SU-DHL-6 (cell line): ENCODE data around the gene MLXIPL.
"Not testable (repeated sequence)": the region's sequence is repeated elsewhere in the genome, so short reads cannot be mapped to it uniquely, and the experiment has no call there.

Experiments used
- H2AFZ ChIP-seq: fragments of 200-600 bp; sonication (generic); 2 replicates; pipeline ENCODE4 v1.6.1; 2014; ENCODE audit warnings: low read depth, mild to moderate bottlenecking, moderate library complexity, mixed read lengths, antibody characterized with exemption, low read length; ENCODE audit not compliant: severe bottlenecking
- H3F3A ChIP-seq: fragments of 200-600 bp; shearing (Covaris generic); 2 replicates; pipeline ENCODE4 v1.6.0; 2016; ENCODE audit warnings: antibody characterized with exemption, mild to moderate bottlenecking; ENCODE audit not compliant: insufficient read depth
- H3K27ac ChIP-seq: fragments of 200-600 bp; sonication (generic); 2 replicates; pipeline ENCODE4 v1.5.1; 2016; ENCODE audit warnings: low read depth, mild to moderate bottlenecking, low read length, moderate library complexity, mixed read lengths
- H3K27me3 ChIP-seq: fragments of 200-600 bp; sonication (generic), shearing (Covaris generic); 2 replicates; pipeline ENCODE4 v1.6.0; 2014; ENCODE audit warnings: mild to moderate bottlenecking, low read length
- H3K36me3 ChIP-seq: fragments of 200-600 bp; sonication (generic); 2 replicates; pipeline ENCODE4 v1.6.1; 2014; ENCODE audit warnings: mild to moderate bottlenecking, low read length, mixed read lengths
- H3K4me2 ChIP-seq: fragments of 300-600, 200-600 bp; shearing (Covaris generic), sonication (generic); 2 replicates; pipeline ENCODE4 v1.6.0; 2014; ENCODE audit warnings: low read length, low read depth, mild to moderate bottlenecking; ENCODE audit not compliant: poor library complexity, severe bottlenecking
- H3K4me3 ChIP-seq: fragments of 200-600 bp; sonication (generic); 2 replicates; pipeline ENCODE4 v1.5.1; 2014; ENCODE audit warnings: antibody characterized with exemption, low read length, mild to moderate bottlenecking, mixed read lengths; ENCODE audit not compliant: insufficient read depth, poor library complexity, severe bottlenecking
- H3K79me2 ChIP-seq: fragments of 200-600 bp; sonication (generic); 2 replicates; pipeline ENCODE4 v1.6.1; 2014; ENCODE audit warnings: mild to moderate bottlenecking, low read length, moderate library complexity; ENCODE audit not compliant: insufficient read depth
- H3K9ac ChIP-seq: fragments of 200-600 bp; sonication (generic); 2 replicates; pipeline ENCODE4 v1.7.0; 2014; ENCODE audit warnings: mild to moderate bottlenecking, low read length
- H3K9me2 ChIP-seq: fragments of 200-600 bp; sonication (generic); replicated peaks from 2 replicates; pipeline ENCODE4 v1.6.1; 2014; ENCODE audit warnings: low read length; ENCODE audit not compliant: insufficient read depth
- H3K9me3 ChIP-seq: fragments of 200-600 bp; sonication (generic); 2 replicates; pipeline ENCODE4 v1.6.1; 2014; ENCODE audit warnings: low read length, mixed read lengths; ENCODE audit not compliant: insufficient read depth
- H4K20me1 ChIP-seq: fragments of 200-600 bp; sonication (generic); 2 replicates; pipeline ENCODE4 v1.6.1; 2014; ENCODE audit warnings: low read depth, mild to moderate bottlenecking, antibody characterized with exemption, low read length, moderate library complexity, mixed read lengths
- CTCF ChIP-seq: fragments of 200-600 bp; sonication (generic); IDR thresholded peaks from one replicate; pipeline ENCODE4 v1.5.1; 2017; ENCODE audit warnings: antibody characterized with exemption, mild to moderate bottlenecking, low read length, moderate library complexity; ENCODE audit not compliant: insufficient read depth, poor library complexity, severe bottlenecking
- EZH2phosphoT487 ChIP-seq: fragments of 200-600 bp; sonication (generic), shearing (Covaris generic); conservative IDR thresholded peaks from 2 replicates; pipeline ENCODE4 v1.6.1; 2018; ENCODE audit warnings: mild to moderate bottlenecking, antibody characterized with exemption, low read length, moderate library complexity, mixed read lengths

MLXIPL gene

GRCh38 chr7:73659983-73660382 lies 35.7 kb upstream of the MLXIPL start:
- Histone ChIP-seq H2AFZ (no peak overlapping the region), H3K79me2 (no peaks in the 10 kb centered on the region), H3K9ac (no peak overlapping the region), H3K27me3 (no peaks in the 10 kb centered on the region; the same call in 1 of the 2 replicates), H3K9me3 (peaks cover 7% of the 10 kb centered on the region; the same call in 1 of the 2 replicates), H3F3A (no peaks in the 10 kb centered on the region), H3K36me3 (no peaks in the 10 kb centered on the region), H4K20me1 (no peaks in the 10 kb centered on the region), H3K9me2 (no peaks in the 10 kb centered on the region), H3K4me2 (no peak overlapping the region), H3K4me3 (no peak overlapping the region), H3K27ac (no peak overlapping the region)
- no peak for TF ChIP-seq CTCF
- TF ChIP-seq EZH2phosphoT487 = no peak

- H3F3A ChIP-seq, H3K9ac ChIP-seq, H3K36me3 ChIP-seq, H4K20me1 ChIP-seq, H3K9me3 ChIP-seq, H3K27me3 ChIP-seq, H3K4me3 ChIP-seq, H2AFZ ChIP-seq, H3K4me2 ChIP-seq, H3K27ac ChIP-seq, H3K79me2 ChIP-seq, H3K9me2 ChIP-seq: not testable (repeated sequence)
These were observed 31.0 kb upstream of the MLXIPL start for GRCh38 chr7:73655309-73655708.

GRCh38 chr7:73652541-73652949 lies 28.2 kb upstream of the MLXIPL start:
- Histone ChIP-seq H3K27me3 (no peaks in the 10 kb centered on the region), H3K27ac (no peak overlapping the region), H3K9me3 (no peaks in the 10 kb centered on the region)

GRCh38 chr7:73650524-73650923 lies 26.2 kb upstream of the MLXIPL start:
- no peaks in the 10 kb centered on the region for H3K36me3 ChIP-seq
- no peaks in the 10 kb centered on the region for H3F3A ChIP-seq
- no peaks in the 10 kb centered on the region for H3K79me2 ChIP-seq
- H3K27ac ChIP-seq = no peak overlapping the region
- no peak overlapping the region for H2AFZ ChIP-seq
- no peaks in the 10 kb centered on the region for H4K20me1 ChIP-seq
- H3K4me2 ChIP-seq = no peak overlapping the region
- no peak overlapping the region for H3K9ac ChIP-seq
- no peaks in the 10 kb centered on the region for H3K27me3 ChIP-seq
- no peaks in the 10 kb centered on the region for H3K9me3 ChIP-seq
- no peak overlapping the region for H3K4me3 ChIP-seq
- TF ChIP-seq CTCF (no peak), EZH2phosphoT487 (no peak)
- no peaks in the 10 kb centered on the region for H3K9me2 ChIP-seq

More at GRCh38 chr7:73652541-73652949, 28.2 kb upstream of the MLXIPL start:
- H3K4me3 ChIP-seq = no peak overlapping the region
- no peak overlapping the region for H3K4me2 ChIP-seq
- TF ChIP-seq EZH2phosphoT487 (no peak), CTCF (no peak)
- no peaks in the 10 kb centered on the region for H4K20me1 ChIP-seq
- H2AFZ ChIP-seq = no peak overlapping the region
- H3K79me2 ChIP-seq = no peaks in the 10 kb centered on the region
- no peaks in the 10 kb centered on the region for H3K9me2 ChIP-seq
- H3K9ac ChIP-seq = no peak overlapping the region
- no peaks in the 10 kb centered on the region for H3K36me3 ChIP-seq
- H3F3A ChIP-seq = no peaks in the 10 kb centered on the region
